HG02840 (cell line): ENCODE results near the gene TBL1X.
A peak's percentile ranks its signal among the peaks of the same experiment; 100 is the strongest.

Source experiments
- ATAC-seq: cut with Tn5 transposase; IDR thresholded peaks from one replicate; pipeline ENCODE4 v1.9.1; 2021; ENCODE audit warnings: mild to moderate bottlenecking, moderate library complexity, moderate number of reproducible peaks; ENCODE audit not compliant: unreplicated experiment, low FRiP score

The TBL1X gene

GRCh38 chrX:9656277-9656676 lies 191.4 kb downstream of the TBL1X start:
- ATAC-seq = no peak

DNA sequence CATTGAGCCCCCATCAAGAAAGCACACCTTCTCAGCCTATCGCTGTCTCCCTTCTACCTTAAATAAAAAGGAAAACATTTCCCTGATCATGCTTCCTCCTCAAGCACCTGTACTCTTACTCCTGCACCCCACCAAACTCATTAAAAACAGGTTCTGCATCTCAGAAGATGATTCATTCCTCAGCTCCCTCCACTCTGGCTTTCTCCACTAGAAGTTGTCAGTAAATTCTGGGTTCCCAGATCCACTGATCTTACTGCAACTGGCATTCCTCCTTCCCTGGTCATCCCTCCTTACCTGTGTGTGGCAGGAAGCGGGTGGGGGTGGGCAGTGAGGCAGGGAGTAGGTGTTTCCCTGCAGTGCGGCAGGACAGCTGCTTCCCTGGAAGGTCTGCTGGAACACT lies 192.0 kb downstream of the TBL1X start:
- no peak for ATAC-seq

DNA sequence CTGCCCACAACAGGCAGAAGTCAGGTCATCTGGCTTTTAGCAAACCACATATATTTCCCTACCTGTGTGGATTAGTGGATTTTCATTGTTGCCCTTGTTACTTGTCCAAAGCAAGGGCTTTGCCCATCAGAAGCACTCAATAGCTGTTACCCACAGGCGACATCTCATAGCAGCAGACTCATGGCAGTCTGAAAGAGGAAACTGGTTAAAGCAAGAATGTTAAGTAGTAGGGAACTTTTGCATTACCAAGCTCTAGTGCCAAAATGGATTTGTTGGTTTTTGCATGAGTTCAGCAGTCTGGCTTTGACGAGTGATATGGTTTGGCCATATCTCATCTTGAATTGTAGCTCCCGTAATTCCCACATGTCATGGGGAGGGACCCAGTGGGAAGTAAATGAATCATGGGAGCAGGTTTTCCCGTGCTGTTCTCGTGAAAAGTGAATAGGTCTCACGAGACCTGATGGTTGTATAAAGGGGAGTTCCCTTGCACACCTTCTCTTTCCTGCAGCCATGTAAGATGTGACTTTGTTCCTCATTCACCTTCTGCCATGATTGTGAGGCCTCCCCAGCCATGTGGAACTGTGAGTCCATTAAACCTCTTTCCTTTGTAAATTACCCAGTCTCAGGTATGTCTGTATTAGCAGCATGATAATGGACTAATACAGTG lies 192.9 kb downstream of the TBL1X start:
- ATAC-seq = no peak

DNA sequence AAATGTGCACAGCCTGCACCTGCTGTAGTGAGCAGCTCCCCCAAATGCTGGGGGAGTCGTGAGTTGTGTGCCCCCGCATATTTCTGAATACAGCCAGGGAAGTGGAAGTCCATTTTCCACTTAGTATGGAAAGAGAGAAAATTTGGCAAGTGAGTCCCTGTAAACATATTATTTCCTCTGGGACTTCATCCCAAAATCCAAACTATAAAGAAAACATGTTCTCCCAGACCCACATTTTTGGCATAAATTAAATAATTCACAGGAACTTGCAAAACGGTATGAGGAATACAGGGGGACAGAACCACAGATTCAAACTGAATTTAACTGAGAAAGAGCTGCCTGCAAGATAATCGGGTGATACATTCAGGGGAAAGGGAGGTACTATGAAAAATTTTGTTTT lies 193.6 kb downstream of the TBL1X start:
- ATAC-seq = no peak

DNA sequence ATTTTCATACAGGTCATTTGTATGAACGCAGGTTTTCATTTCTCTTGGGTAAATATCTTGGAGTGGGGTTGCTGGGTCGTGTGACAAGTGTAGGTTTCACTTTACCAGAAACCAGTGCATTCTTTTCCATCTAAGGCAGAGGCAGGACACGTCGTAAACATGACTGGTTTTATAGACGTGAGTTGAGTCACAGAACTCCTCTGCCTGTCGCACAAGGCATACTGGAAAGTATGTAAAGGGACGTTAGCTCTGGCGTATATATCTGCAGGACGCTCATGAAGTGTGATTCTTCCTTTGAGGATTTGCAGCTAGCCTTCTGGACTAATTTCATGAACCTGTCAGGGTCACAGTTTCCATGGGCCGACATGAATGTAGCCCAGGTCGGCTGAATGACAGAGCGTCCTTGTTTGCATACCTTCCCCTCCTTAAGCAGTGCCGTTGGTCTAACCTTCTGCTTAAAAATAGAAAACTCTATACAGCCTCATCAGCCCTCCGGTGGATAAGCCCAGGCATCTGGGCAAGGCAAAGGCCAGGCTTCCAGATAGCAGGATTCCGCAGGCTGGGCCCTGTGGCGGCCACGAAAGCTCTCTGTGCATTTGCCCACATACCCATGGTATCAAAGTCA lies 194.8 kb downstream of the TBL1X start:
- no peak for ATAC-seq

DNA sequence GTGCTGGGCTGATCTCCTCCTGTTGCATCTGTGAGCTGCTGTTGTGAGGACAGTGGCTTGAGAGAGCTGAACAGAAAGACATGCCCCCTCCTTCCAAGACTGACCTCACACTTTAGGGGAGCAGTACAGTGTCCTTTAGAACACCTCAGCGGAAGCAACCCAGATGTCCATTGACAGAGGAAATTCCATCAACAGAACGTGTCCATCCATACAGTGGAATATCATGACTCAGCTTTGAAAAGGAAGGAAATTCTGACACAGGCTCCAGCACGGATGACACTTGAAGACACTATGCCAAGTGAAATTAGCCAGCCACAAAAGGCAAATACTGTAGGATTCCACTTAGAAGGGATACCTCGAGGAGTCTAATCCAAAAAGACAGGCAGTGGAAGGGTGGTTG lies 197.3 kb downstream of the TBL1X start:
- no peak for ATAC-seq

- no peak for ATAC-seq
These were observed 198.4 kb downstream of the TBL1X start for GRCh38 chrX:9663216-9663615.

GRCh38 chrX:9664224-9664623 lies 199.4 kb downstream of the TBL1X start:
- no peak for ATAC-seq

DNA sequence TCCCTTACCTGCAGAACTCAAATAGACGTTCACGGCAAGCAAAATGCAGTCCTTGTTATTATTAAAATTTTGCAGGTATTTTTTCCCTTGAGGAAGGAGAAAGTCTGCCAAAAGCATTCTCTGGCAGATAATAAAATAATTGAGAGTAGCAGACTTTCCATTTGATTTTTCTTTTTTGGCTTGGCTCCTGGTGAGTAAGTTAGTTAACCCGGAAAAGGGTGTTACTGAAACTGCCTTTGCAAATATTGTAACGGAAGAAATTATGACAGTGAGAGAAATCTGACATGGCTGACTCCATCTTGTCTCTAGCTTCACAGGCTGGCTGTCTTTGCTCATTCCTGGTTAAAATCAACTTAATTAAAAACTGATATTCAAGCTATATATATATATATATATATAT lies 200.3 kb downstream of the TBL1X start:
- ATAC-seq = no peak

GRCh38 chrX:9668537-9668936 lies 203.7 kb downstream of the TBL1X start:
- ATAC-seq = no peak

DNA sequence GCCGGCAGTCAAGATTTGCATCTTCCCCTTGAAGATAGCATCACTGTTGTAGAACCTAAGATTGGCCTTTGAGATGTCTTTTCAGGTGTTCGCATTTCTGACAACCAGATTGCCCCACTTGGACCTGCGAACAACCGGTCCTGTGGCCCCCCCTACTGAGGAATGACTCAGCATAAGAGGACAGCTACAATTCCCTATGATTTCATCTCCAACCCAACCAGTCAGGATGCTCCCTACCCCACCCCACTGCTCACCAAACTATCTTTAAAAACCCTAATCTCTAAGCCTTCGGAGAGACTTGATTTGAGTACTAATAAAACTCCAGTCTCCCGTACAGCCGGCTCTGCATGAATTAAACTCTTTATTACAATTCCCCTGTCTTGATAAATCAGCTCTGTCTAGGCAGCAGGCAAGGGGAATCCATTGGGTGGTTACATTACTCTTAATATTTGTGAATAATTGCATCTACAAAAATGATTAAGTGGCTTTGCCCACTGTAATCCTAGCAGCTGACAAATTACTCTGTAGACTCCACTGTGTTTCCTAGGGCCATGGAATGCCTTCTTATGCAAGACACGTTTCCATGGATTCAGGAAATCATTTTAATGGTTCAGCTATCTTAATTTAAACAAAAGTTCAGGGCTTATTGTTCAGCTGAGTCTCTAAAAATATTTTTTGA lies 205.4 kb downstream of the TBL1X start:
- ATAC-seq = no peak

DNA sequence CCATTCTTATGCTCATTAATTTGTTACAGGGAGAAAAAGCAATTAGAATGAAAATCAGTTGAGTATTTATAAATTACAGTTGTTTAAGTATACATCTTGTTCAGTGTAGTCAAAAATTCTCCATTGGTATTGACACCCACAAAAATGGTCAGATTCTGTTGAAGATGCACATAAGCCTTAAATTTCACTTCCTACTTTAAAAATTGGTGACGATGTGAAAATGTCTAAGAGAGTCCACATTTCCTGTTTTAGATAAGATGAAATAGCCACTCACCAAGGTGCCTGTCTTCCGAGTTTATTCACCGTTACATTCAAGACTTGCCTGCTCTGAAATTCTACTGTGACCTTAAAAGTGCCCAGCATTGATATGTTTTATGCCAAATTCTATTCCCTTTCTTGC lies 207.1 kb downstream of the TBL1X start:
- no peak for ATAC-seq

DNA sequence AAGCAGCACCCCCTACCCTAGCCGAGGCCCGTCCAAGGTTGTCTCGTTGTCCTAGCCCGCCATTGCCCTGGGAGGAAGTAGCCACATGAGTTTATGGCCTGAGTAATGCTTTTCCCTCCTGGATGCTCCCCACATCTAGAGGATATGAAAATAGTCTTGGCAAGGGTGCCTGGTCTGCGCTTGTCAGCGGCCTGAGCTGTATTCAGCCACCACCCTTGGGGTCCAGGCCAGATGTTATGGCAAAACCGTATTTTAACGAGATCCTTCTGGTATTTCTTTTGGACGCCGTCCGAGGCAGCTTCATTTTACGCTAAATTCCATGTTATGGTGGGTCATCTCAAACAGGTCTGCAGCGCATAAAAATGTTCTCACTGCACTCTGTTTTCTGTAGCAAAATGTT lies 211.4 kb downstream of the TBL1X start:
- no peak for ATAC-seq

- ATAC-seq = no peak
These were observed 211.9 kb downstream of the TBL1X start for GRCh38 chrX:9676738-9677097.

- peak; percentile 96 for ATAC-seq
These were observed 212.4 kb downstream of the TBL1X start for GRCh38 chrX:9677098-9677739.

GRCh38 chrX:9678215-9678965 lies 213.5 kb downstream of the TBL1X start:
- ATAC-seq = no peak

- ATAC-seq = no peak
These were observed 216.2 kb downstream of the TBL1X start for GRCh38 chrX:9681011-9681410.

- ATAC-seq = no peak
These were observed 216.6 kb downstream of the TBL1X start for GRCh38 chrX:9681422-9681821.

GRCh38 chrX:9682456-9682855 lies 217.6 kb downstream of the TBL1X start:
- ATAC-seq = no peak

GRCh38 chrX:9682861-9683260 lies 218.0 kb downstream of the TBL1X start:
- no peak for ATAC-seq

- ATAC-seq = no peak
These were observed 218.5 kb downstream of the TBL1X start for GRCh38 chrX:9683350-9683749.
